GM23248 (cell line): Measurements from ENCODE around the gene WASL.

ENCODE experiments used
- EZH2 ChIP-seq: fragments of 200-600 bp; sonication (generic); IDR thresholded peaks from 2 replicates; pipeline ENCODE4 v1.6.1; 2018; ENCODE audit warnings: antibody characterized with exemption, mild to moderate bottlenecking; ENCODE audit not compliant: insufficient read depth, poor library complexity, severe bottlenecking
- EZH2phosphoT487 ChIP-seq: fragments of 200-600 bp; sonication (generic); IDR thresholded peaks from 2 replicates; pipeline ENCODE4 v1.6.1; 2018; ENCODE audit warnings: antibody characterized with exemption, moderate library complexity, mild to moderate bottlenecking, low read depth; ENCODE audit not compliant: insufficient read depth

GRCh38 chr7:123665157-123665556 lies 83.6 kb downstream of the WASL start:
- no peak for TF ChIP-seq EZH2
- no peak for TF ChIP-seq EZH2phosphoT487
